HepG2 (cell line): Measurements from ENCODE around the gene DAB1. TPM values are rescaled to one million over a fixed set of nuclear protein-coding genes. Genes with fewer than 3 reads are reported as not detected.

Experiments
- CBFB ChIP-seq: sonication (generic); formaldehyde crosslinking; IDR thresholded peaks from 2 replicates; pipeline ENCODE4 v1.4.0; 2020; ENCODE audit warnings: missing genetic modification reagents
- EZH2 ChIP-seq: conservative IDR thresholded peaks from 2 replicates; pipeline ENCODE4 v1.6.1; 2012; ENCODE audit warnings: mild to moderate bottlenecking, low read depth, low read length, moderate library complexity
- KDM2A ChIP-seq: sonication (generic); formaldehyde crosslinking; IDR thresholded peaks from 2 replicates; pipeline ENCODE4 v1.4.0; 2020; ENCODE audit warnings: low read depth, missing genetic modification reagents, borderline replicate concordance
- RAD21 ChIP-seq: fragments of 450-650 bp; formaldehyde crosslinking; IDR thresholded peaks from 2 replicates; pipeline ENCODE4 v1.5.0; 2020; ENCODE audit warnings: mild to moderate bottlenecking
- STAT5B ChIP-seq: sonication (generic); formaldehyde crosslinking; IDR thresholded peaks from 2 replicates; pipeline ENCODE4 v1.4.0; 2020; ENCODE audit warnings: missing genetic modification reagents
- ZNF33B ChIP-seq: sonication (generic); formaldehyde crosslinking; IDR thresholded peaks from 2 replicates; pipeline ENCODE4 v1.5.1; 2020; ENCODE audit warnings: mild to moderate bottlenecking, missing genetic modification reagents
- ZNF557 ChIP-seq: sonication (generic); formaldehyde crosslinking; IDR thresholded peaks from 2 replicates; pipeline ENCODE4 v1.4.0; 2020; ENCODE audit warnings: missing genetic modification reagents
- ZNF563 ChIP-seq: sonication (generic); formaldehyde crosslinking; IDR thresholded peaks from 2 replicates; pipeline ENCODE4 v1.8.0; 2022; ENCODE audit warnings: mild to moderate bottlenecking, moderate library complexity, missing genetic modification reagents
- polyA plus RNA-seq, 8 experiments: library from polyadenylated mRNA; depleted of rRNA in 3 of 8; stranded (reverse) in 7 of 8; unstranded in 1 of 8; fragments of >200 nt; fragmentation: Illumina TruSeq in 4 of 8; extraction: Trizol in 4 of 8; gene quantifications; 2 replicates each; pipeline versions ENCODE4 v1.2.1 to v1.2.3, GENCODE V29; 2011 to 2016; ENCODE audit warnings: low read depth in 4 of 8, missing spikeins in 1 of 8, mixed read lengths in 1 of 8; ENCODE audit not compliant: insufficient read depth in 1 of 8
- total RNA-seq, 5 experiments: library from RNA; depleted of rRNA; stranded (reverse); fragments of >200 nt; fragmentation: Illumina TruSeq; extraction: Trizol; gene quantifications; 2 replicates each; pipeline ENCODE4 v1.2.3, GENCODE V29; 2016; ENCODE audit warnings: low read depth in 1 of 5
- TF ChIP-seq, protein P1 (sequence below): sonication (generic); formaldehyde crosslinking; IDR thresholded peaks from 2 replicates; pipeline ENCODE4 v1.4.0; 2020; ENCODE audit warnings: missing genetic modification reagents
- TF ChIP-seq, protein P2 (sequence below): sonication (generic); formaldehyde crosslinking; IDR thresholded peaks from 2 replicates; pipeline ENCODE4 v1.5.0; 2020; ENCODE audit warnings: missing genetic modification reagents
- TF ChIP-seq, protein P3 (sequence below): IDR thresholded peaks from 2 replicates; pipeline ENCODE4 v1.6.1; 2012; ENCODE audit warnings: low read depth, low read length, improper control_type of control experiment
- TF ChIP-seq, protein P4 (sequence below): sonication (generic); formaldehyde crosslinking; IDR thresholded peaks from 2 replicates; pipeline ENCODE4 v1.4.0; 2020; ENCODE audit warnings: missing genetic modification reagents
- TF ChIP-seq, protein P5 (sequence below): IDR thresholded peaks from 2 replicates; pipeline ENCODE4 v1.4.0; 2020; ENCODE audit warnings: mild to moderate bottlenecking, missing genetic modification reagents
- TF ChIP-seq, protein P6 (sequence below): sonication (generic); formaldehyde crosslinking; IDR thresholded peaks from 2 replicates; pipeline ENCODE4 v1.5.0; 2020; ENCODE audit warnings: missing genetic modification reagents, mild to moderate bottlenecking, borderline replicate concordance

Gene DAB1
- total and polyA plus RNA-seq, 2 of the 13 experiments (the other 11 are each of a cell fraction or from before 2014, with no cell fraction given) = 0.04 to 0.13 TPM

- TF ChIP-seq, protein P1, sequence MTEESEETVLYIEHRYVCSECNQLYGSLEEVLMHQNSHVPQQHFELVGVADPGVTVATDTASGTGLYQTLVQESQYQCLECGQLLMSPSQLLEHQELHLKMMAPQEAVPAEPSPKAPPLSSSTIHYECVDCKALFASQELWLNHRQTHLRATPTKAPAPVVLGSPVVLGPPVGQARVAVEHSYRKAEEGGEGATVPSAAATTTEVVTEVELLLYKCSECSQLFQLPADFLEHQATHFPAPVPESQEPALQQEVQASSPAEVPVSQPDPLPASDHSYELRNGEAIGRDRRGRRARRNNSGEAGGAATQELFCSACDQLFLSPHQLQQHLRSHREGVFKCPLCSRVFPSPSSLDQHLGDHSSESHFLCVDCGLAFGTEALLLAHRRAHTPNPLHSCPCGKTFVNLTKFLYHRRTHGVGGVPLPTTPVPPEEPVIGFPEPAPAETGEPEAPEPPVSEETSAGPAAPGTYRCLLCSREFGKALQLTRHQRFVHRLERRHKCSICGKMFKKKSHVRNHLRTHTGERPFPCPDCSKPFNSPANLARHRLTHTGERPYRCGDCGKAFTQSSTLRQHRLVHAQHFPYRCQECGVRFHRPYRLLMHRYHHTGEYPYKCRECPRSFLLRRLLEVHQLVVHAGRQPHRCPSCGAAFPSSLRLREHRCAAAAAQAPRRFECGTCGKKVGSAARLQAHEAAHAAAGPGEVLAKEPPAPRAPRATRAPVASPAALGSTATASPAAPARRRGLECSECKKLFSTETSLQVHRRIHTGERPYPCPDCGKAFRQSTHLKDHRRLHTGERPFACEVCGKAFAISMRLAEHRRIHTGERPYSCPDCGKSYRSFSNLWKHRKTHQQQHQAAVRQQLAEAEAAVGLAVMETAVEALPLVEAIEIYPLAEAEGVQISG (CRISPR knock-in tag) = peak; percentile 24; the same call in 1 of the 2 replicates
- TF ChIP-seq, protein P2, sequence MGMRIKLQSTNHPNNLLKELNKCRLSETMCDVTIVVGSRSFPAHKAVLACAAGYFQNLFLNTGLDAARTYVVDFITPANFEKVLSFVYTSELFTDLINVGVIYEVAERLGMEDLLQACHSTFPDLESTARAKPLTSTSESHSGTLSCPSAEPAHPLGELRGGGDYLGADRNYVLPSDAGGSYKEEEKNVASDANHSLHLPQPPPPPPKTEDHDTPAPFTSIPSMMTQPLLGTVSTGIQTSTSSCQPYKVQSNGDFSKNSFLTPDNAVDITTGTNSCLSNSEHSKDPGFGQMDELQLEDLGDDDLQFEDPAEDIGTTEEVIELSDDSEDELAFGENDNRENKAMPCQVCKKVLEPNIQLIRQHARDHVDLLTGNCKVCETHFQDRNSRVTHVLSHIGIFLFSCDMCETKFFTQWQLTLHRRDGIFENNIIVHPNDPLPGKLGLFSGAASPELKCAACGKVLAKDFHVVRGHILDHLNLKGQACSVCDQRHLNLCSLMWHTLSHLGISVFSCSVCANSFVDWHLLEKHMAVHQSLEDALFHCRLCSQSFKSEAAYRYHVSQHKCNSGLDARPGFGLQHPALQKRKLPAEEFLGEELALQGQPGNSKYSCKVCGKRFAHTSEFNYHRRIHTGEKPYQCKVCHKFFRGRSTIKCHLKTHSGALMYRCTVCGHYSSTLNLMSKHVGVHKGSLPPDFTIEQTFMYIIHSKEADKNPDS (CRISPR knock-in tag) = no peak
- TF ChIP-seq KDM2A (CRISPR knock-in tag) (peak; percentile 62; the same call in 1 of the 2 replicates), EZH2 (peak; percentile 74; the same call in 1 of the 2 replicates), ZNF563 (CRISPR knock-in tag) (no peak), RAD21 (CRISPR knock-in tag) (peak; percentile 67), STAT5B (CRISPR knock-in tag) (no peak), CBFB (CRISPR knock-in tag) (no peak), ZNF33B (CRISPR knock-in tag) (0 out of 2 replicates have a peak, but pooled peaks have one; percentile 38), ZNF557 (CRISPR knock-in tag) (no peak)
- TF ChIP-seq, protein P3, sequence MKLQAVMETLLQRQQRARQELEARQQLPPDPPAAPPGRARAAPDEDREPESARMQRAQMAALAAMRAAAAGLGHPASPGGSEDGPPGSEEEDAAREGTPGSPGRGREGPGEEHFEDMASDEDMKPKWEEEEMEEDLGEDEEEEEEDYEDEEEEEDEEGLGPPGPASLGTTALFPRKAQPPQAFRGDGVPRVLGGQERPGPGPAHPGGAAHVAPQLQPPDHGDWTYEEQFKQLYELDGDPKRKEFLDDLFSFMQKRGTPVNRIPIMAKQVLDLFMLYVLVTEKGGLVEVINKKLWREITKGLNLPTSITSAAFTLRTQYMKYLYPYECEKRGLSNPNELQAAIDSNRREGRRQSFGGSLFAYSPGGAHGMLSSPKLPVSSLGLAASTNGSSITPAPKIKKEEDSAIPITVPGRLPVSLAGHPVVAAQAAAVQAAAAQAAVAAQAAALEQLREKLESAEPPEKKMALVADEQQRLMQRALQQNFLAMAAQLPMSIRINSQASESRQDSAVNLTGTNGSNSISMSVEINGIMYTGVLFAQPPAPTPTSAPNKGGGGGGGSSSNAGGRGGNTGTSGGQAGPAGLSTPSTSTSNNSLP = no peak
- TF ChIP-seq, protein P4, sequence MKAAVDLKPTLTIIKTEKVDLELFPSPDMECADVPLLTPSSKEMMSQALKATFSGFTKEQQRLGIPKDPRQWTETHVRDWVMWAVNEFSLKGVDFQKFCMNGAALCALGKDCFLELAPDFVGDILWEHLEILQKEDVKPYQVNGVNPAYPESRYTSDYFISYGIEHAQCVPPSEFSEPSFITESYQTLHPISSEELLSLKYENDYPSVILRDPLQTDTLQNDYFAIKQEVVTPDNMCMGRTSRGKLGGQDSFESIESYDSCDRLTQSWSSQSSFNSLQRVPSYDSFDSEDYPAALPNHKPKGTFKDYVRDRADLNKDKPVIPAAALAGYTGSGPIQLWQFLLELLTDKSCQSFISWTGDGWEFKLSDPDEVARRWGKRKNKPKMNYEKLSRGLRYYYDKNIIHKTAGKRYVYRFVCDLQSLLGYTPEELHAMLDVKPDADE (CRISPR knock-in tag) = no peak
- TF ChIP-seq, protein P5, sequence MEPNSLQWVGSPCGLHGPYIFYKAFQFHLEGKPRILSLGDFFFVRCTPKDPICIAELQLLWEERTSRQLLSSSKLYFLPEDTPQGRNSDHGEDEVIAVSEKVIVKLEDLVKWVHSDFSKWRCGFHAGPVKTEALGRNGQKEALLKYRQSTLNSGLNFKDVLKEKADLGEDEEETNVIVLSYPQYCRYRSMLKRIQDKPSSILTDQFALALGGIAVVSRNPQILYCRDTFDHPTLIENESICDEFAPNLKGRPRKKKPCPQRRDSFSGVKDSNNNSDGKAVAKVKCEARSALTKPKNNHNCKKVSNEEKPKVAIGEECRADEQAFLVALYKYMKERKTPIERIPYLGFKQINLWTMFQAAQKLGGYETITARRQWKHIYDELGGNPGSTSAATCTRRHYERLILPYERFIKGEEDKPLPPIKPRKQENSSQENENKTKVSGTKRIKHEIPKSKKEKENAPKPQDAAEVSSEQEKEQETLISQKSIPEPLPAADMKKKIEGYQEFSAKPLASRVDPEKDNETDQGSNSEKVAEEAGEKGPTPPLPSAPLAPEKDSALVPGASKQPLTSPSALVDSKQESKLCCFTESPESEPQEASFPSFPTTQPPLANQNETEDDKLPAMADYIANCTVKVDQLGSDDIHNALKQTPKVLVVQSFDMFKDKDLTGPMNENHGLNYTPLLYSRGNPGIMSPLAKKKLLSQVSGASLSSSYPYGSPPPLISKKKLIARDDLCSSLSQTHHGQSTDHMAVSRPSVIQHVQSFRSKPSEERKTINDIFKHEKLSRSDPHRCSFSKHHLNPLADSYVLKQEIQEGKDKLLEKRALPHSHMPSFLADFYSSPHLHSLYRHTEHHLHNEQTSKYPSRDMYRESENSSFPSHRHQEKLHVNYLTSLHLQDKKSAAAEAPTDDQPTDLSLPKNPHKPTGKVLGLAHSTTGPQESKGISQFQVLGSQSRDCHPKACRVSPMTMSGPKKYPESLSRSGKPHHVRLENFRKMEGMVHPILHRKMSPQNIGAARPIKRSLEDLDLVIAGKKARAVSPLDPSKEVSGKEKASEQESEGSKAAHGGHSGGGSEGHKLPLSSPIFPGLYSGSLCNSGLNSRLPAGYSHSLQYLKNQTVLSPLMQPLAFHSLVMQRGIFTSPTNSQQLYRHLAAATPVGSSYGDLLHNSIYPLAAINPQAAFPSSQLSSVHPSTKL (CRISPR knock-in tag) = peak; percentile 8; the same call in 1 of the 2 replicates
- TF ChIP-seq, protein P6, sequence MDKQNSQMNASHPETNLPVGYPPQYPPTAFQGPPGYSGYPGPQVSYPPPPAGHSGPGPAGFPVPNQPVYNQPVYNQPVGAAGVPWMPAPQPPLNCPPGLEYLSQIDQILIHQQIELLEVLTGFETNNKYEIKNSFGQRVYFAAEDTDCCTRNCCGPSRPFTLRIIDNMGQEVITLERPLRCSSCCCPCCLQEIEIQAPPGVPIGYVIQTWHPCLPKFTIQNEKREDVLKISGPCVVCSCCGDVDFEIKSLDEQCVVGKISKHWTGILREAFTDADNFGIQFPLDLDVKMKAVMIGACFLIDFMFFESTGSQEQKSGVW (CRISPR knock-in tag) = no peak
Observed at GRCh38 chr1:57424231-57425027, 569 bp upstream of the DAB1 start (continued).
